ENCODE results near the gene NGEF. TPM values are rescaled to one million over a fixed set of nuclear protein-coding genes. Genes with fewer than 3 reads are reported as not detected.
"Not testable (repeated sequence)": the region's sequence is repeated elsewhere in the genome, so short reads cannot be mapped to it uniquely, and the experiment has no call there.

NGEF gene
- total and polyA plus RNA-seq, 4 donors, result 10.6 to 22.6 (median 10.8) TPM

DNA sequence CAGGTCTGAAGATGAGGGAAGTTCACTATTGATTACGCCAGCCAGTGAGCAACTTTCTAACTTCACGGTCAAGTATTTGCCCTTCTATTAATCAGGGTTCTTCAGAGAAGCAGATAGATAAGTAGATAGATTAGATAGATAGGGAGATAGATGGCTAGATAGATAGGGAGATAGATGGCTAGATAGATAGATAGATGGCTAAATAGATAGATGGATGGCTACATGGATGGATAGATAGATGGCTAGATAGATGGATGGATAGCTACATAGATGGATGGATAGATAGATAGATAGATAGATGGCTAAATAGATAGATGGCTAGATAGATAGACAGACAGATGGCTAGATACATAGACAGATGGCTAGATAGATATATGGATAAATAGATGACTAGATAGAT, 42.3 kb upstream of the NGEF start:
- no peaks in the 10 kb centered on the region for H3K27me3 ChIP-seq (ENCODE audit: control insufficient read depth in 4 of 4, insufficient read depth in 4 of 4, low read length in 3 of 4)
- no peaks in the 10 kb centered on the region for H3K9me3 ChIP-seq (ENCODE audit: control insufficient read depth in 4 of 4, low read length in 3 of 4)
- WGBS, result 93% methylated on average over 2 of the region's 2 CpGs
- H3K9ac ChIP-seq (ENCODE audit: low read depth in 1 of 2, low read length in 2 of 2), result no peak overlapping the region
- H3K4me3 ChIP-seq (ENCODE audit: low read depth in 1 of 3, low read length in 3 of 3), result no peak overlapping the region
- H3K27ac ChIP-seq (ENCODE audit: low read depth in 1 of 2, low read length in 2 of 2), result no peak overlapping the region
- peaks cover 0 to 2% (median under 1%) of the 10 kb centered on the region in 4 donors for H3K4me1 ChIP-seq (ENCODE audit: control insufficient read depth in 4 of 4, insufficient read depth in 4 of 4, low read length in 3 of 4)
- TF ChIP-seq JUND (IDR thresholded peaks at IDR 0.05), result no peak
- TF ChIP-seq FOXA2 (IDR thresholded peaks at IDR 0.05), result no peak
- no peak for TF ChIP-seq HNF4A (conservative IDR thresholded peaks at IDR 0.05)
- H3K36me3 ChIP-seq (ENCODE audit: control insufficient read depth in 4 of 4, insufficient read depth in 3 of 4, low read depth in 1 of 4, low read length in 3 of 4), result no peaks in the 10 kb centered on the region
- no peak for DNase-seq (ENCODE audit: low spot score)

GRCh38 chr2:233053928-233054784, 41.1 kb upstream of the NGEF start:
- WGBS, result 24% methylated on average over 22 of the region's 22 CpGs
- H3K4me3 ChIP-seq (ENCODE audit: low read depth in 1 of 3, low read length in 3 of 3), result no peak overlapping the region
- TF ChIP-seq YY1 (IDR thresholded peaks at IDR 0.05), result no peak
- no peak for TF ChIP-seq SP1 (IDR thresholded peaks at IDR 0.05)
- TF ChIP-seq RAD21 (IDR thresholded peaks at IDR 0.05), result peak; percentile 89 to 93
- TF ChIP-seq HNF4G (IDR thresholded peaks at IDR 0.05), result no peak
- peak; percentile 77 for TF ChIP-seq CTCF (IDR thresholded peaks at IDR 0.05; ENCODE audit: low read depth, low read length, missing input control)
- TF ChIP-seq, protein P1, sequence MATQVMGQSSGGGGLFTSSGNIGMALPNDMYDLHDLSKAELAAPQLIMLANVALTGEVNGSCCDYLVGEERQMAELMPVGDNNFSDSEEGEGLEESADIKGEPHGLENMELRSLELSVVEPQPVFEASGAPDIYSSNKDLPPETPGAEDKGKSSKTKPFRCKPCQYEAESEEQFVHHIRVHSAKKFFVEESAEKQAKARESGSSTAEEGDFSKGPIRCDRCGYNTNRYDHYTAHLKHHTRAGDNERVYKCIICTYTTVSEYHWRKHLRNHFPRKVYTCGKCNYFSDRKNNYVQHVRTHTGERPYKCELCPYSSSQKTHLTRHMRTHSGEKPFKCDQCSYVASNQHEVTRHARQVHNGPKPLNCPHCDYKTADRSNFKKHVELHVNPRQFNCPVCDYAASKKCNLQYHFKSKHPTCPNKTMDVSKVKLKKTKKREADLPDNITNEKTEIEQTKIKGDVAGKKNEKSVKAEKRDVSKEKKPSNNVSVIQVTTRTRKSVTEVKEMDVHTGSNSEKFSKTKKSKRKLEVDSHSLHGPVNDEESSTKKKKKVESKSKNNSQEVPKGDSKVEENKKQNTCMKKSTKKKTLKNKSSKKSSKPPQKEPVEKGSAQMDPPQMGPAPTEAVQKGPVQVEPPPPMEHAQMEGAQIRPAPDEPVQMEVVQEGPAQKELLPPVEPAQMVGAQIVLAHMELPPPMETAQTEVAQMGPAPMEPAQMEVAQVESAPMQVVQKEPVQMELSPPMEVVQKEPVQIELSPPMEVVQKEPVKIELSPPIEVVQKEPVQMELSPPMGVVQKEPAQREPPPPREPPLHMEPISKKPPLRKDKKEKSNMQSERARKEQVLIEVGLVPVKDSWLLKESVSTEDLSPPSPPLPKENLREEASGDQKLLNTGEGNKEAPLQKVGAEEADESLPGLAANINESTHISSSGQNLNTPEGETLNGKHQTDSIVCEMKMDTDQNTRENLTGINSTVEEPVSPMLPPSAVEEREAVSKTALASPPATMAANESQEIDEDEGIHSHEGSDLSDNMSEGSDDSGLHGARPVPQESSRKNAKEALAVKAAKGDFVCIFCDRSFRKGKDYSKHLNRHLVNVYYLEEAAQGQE (IDR thresholded peaks at IDR 0.05), result no peak
- TF ChIP-seq, protein P2, sequence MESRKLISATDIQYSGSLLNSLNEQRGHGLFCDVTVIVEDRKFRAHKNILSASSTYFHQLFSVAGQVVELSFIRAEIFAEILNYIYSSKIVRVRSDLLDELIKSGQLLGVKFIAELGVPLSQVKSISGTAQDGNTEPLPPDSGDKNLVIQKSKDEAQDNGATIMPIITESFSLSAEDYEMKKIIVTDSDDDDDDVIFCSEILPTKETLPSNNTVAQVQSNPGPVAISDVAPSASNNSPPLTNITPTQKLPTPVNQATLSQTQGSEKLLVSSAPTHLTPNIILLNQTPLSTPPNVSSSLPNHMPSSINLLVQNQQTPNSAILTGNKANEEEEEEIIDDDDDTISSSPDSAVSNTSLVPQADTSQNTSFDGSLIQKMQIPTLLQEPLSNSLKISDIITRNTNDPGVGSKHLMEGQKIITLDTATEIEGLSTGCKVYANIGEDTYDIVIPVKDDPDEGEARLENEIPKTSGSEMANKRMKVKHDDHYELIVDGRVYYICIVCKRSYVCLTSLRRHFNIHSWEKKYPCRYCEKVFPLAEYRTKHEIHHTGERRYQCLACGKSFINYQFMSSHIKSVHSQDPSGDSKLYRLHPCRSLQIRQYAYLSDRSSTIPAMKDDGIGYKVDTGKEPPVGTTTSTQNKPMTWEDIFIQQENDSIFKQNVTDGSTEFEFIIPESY (IDR thresholded peaks at IDR 0.05), result no peak
- TF ChIP-seq ATF3 (IDR thresholded peaks at IDR 0.05), result no peak
- TF ChIP-seq, protein P3, sequence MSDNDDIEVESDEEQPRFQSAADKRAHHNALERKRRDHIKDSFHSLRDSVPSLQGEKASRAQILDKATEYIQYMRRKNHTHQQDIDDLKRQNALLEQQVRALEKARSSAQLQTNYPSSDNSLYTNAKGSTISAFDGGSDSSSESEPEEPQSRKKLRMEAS (IDR thresholded peaks at IDR 0.05), result no peak
- TF ChIP-seq HNF4A (conservative IDR thresholded peaks at IDR 0.05), result no peak
- DNase-seq (ENCODE audit: low spot score), result peak; percentile 81
- H3K36me3 ChIP-seq (ENCODE audit: control insufficient read depth in 4 of 4, insufficient read depth in 3 of 4, low read depth in 1 of 4, low read length in 3 of 4), result no peaks in the 10 kb centered on the region
- no peaks in the 10 kb centered on the region for H3K9me3 ChIP-seq (ENCODE audit: control insufficient read depth in 4 of 4, low read length in 3 of 4)
- H3K27ac ChIP-seq (ENCODE audit: low read depth in 1 of 2, low read length in 2 of 2), result no peak overlapping the region
- no peaks in the 10 kb centered on the region for H3K27me3 ChIP-seq (ENCODE audit: control insufficient read depth in 4 of 4, insufficient read depth in 4 of 4, low read length in 3 of 4)
- peaks cover 0 to 2% (median under 1%) of the 10 kb centered on the region in 4 donors for H3K4me1 ChIP-seq (ENCODE audit: control insufficient read depth in 4 of 4, insufficient read depth in 4 of 4, low read length in 3 of 4)
- no peak overlapping the region for H3K9ac ChIP-seq (ENCODE audit: low read depth in 1 of 2, low read length in 2 of 2)

GRCh38 chr2:233052517-233052916, 39.5 kb upstream of the NGEF start:
- not testable (repeated sequence) for H3K9ac ChIP-seq (ENCODE audit: low read depth in 1 of 2, low read length in 2 of 2); H3K27me3 ChIP-seq (ENCODE audit: control insufficient read depth in 4 of 4, insufficient read depth in 4 of 4, low read length in 3 of 4); H3K36me3 ChIP-seq (ENCODE audit: control insufficient read depth in 4 of 4, insufficient read depth in 3 of 4, low read depth in 1 of 4, low read length in 3 of 4); H3K27ac ChIP-seq (ENCODE audit: low read depth in 1 of 2, low read length in 2 of 2); DNase-seq (ENCODE audit: low spot score); H3K4me1 ChIP-seq (ENCODE audit: control insufficient read depth in 4 of 4, insufficient read depth in 4 of 4, low read length in 3 of 4); H3K4me3 ChIP-seq (ENCODE audit: low read depth in 1 of 3, low read length in 3 of 3); H3K9me3 ChIP-seq (ENCODE audit: control insufficient read depth in 4 of 4, low read length in 3 of 4)
- whole genome bisulfite sequencing, result 98% methylated on average over 4 of the region's 4 CpGs
